Ovary (tissue), 9 donors: ENCODE results near the gene CERKL. TPM values are rescaled to one million over a fixed set of nuclear protein-coding genes. Genes with fewer than 3 reads are reported as not detected.

Experiments used
- DNase-seq, 5 donors: peaks; one replicate each; pipeline ENCODE4 v3.0.0-alpha.2; 2019 to 2020
- H3K27ac ChIP-seq, 2 donors: fragments of 200-600 bp; one replicate each; pipeline versions ENCODE4 v1.5.1 to v1.8.0; 2019 to 2022
- H3K27me3 ChIP-seq: fragments of 200-600 bp; one replicate; pipeline ENCODE4 v1.8.0; 2022
- H3K36me3 ChIP-seq: fragments of 200-600 bp; sonication (generic); one replicate; pipeline ENCODE4 v1.5.1; 2019
- H3K4me1 ChIP-seq: one replicate; pipeline ENCODE4 v1.8.1; 2013; ENCODE audit warnings: mild to moderate bottlenecking, moderate library complexity; ENCODE audit not compliant: insufficient read depth
- H3K4me3 ChIP-seq: fragments of 200-600 bp; sonication (generic); one replicate; pipeline ENCODE4 v1.5.1; 2017
- H3K9me3 ChIP-seq, 2 donors: fragments of 200-600 bp in 1 of 2; sonication (generic) in 1 of 2; one replicate each; pipeline versions ENCODE4 v1.5.1 to v1.8.1; 2013 to 2019; ENCODE audit warnings: mild to moderate bottlenecking in 1 of 2, moderate library complexity in 1 of 2
- CTCF ChIP-seq, 3 donors: fragments of 450-650 bp in 2 of 3; fragments of 200-600 bp in 1 of 3; IDR thresholded peaks; one replicate each; pipeline versions ENCODE4 v1.5.1 to v1.8.0; 2016 to 2022; ENCODE audit warnings: antibody characterized with exemption in 3 of 3, mild to moderate bottlenecking in 1 of 3
- EP300 ChIP-seq: sonication (generic); formaldehyde crosslinking; IDR thresholded peaks from one replicate; pipeline ENCODE4 v1.6.1; 2017; ENCODE audit warnings: antibody characterized with exemption
- POLR2A ChIP-seq: fragments of 450-650 bp; IDR thresholded peaks from one replicate; pipeline ENCODE4 v1.6.1; 2017; ENCODE audit warnings: antibody characterized with exemption, mild to moderate bottlenecking, moderate library complexity
- WGBS, 3 donors: extraction: QIAGEN DNeasy Blood & Tissue Kit in 1 of 3; methylation state at CpG; one replicate each; pipeline versions ENCODE4 v1.1.5 to v1.1.7; 2013 to 2017; 5-methylcytosine and 5-hydroxymethylcytosine counted together
- intact Hi-C, 4 donors: fragments of 100-400 bp; cut with DNase I; formaldehyde crosslinking; loops; one replicate each; pipeline versions ENCODE4 v1.11.0 to v1.15.1; 2022 to 2023
- polyA plus RNA-seq, 2 donors: library from polyadenylated mRNA; stranded (reverse); fragments of 200-250 nt in 1 of 2; fragments of 350-450 nt in 1 of 2; fragmentation: Illumina TruSeq in 1 of 2; extraction: RNeasy Lipid Tissue Mini Kit (QIAGEN cat#74804) in 1 of 2; gene quantifications; one replicate each; pipeline ENCODE4 v1.2.3, GENCODE V29; 2013 to 2014
- total RNA-seq, 7 donors: library from RNA; depleted of rRNA in 2 of 7; stranded (reverse); fragments of >200 nt in 2 of 7; fragmentation: NEBNext Ultra II Directional in 3 of 7; extraction: Animal tissue kit (Norgen Biotek cat#: 25700) in 3 of 7; gene quantifications; one replicate each; pipeline versions ENCODE4 v1.1.0 to v1.2.4, GENCODE V29; 2016 to 2023
- donor health status: DM: no; HTN: no; CAD: no; lungs with moderate emphysema.
- donor health status: DM: no; HTN: no; CAD: no.
- donor health status: Bipolar disorder and iron deficiency.
- donor health status: DM: yes; HTN: yes; CAD: no.
- donor health status: DM: no; HTN: no; CAD: no.
- donor health status: DM: yes; HTN: yes; CAD: no.

Gene CERKL
- total and polyA plus RNA-seq, 9 donors, result 0.11 to 6.5 (median 0.22) TPM; not detected in 2

- H3K27me3 ChIP-seq, result no peaks in the 10 kb centered on the region
- no peaks in the 10 kb centered on the region for H3K36me3 ChIP-seq
- no peaks in the 10 kb centered on the region for H3K9me3 ChIP-seq
- no peak overlapping the region for H3K27ac ChIP-seq
- 85 to 93% (median 89%) methylated on average over 2 of the region's 2 CpGs for WGBS, 3 donors
- no peak for DNase-seq
- H3K4me1 ChIP-seq, result no peaks in the 10 kb centered on the region
- H3K4me3 ChIP-seq, result no peak overlapping the region
- intact Hi-C loops, result no loop called here
- TF ChIP-seq POLR2A, result no peak
- TF ChIP-seq CTCF (IDR thresholded peaks at IDR 0.05), result no peak
- TF ChIP-seq EP300, result no peak
Measured at GRCh38 chr2:181536730-181537129, 120.2 kb downstream of the CERKL start.

- H3K9me3 ChIP-seq, result no peaks in the 10 kb centered on the region
- intact Hi-C loops, result no loop called here
- 56 to 73% (median 69%) methylated on average over 1 of the region's 1 CpG for WGBS, 3 donors
- H3K36me3 ChIP-seq, result no peaks in the 10 kb centered on the region
- no peak for DNase-seq
- H3K4me3 ChIP-seq, result no peak overlapping the region
- no peak overlapping the region for H3K27ac ChIP-seq
- no peak for TF ChIP-seq POLR2A
- no peak for TF ChIP-seq EP300
- no peak for TF ChIP-seq CTCF (IDR thresholded peaks at IDR 0.05)
- H3K27me3 ChIP-seq, result no peaks in the 10 kb centered on the region
- H3K4me1 ChIP-seq, result no peaks in the 10 kb centered on the region
Measured at GRCh38 chr2:181528441-181528840, 128.5 kb downstream of the CERKL start.

DNA sequence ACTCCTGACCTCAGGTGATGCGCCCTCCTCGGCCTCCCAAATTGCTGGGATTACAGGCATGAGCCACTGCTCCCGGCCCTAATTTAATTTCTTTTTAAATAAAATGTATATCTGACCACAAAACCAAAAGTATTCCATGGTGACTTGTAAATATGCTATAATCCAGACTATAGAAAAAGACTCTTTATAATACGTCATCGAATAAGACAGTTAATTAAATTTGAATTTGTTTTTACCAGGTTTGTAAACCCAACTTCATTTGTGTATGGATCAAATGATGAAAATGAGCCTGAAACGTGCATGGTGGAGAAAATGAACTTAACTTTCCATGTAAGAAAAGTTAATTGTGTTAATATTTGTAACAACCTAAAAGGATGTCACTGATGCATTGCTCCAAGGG is 129.8 kb downstream of the CERKL start:
- Histone ChIP-seq H3K27me3 (no peaks in the 10 kb centered on the region), H3K4me1 (no peaks in the 10 kb centered on the region), H3K9me3 (no peaks in the 10 kb centered on the region), H3K4me3 (no peak overlapping the region), H3K36me3 (no peaks in the 10 kb centered on the region), H3K27ac (no peak overlapping the region)
- intact Hi-C loops, result no loop called here
- 90 to 94% (median 92%) methylated on average over 6 of the region's 6 CpGs for WGBS, 3 donors
- DNase-seq, result no peak
- no peak for TF ChIP-seq EP300
- no peak for TF ChIP-seq POLR2A

- TF ChIP-seq CTCF (IDR thresholded peaks at IDR 0.05) (no peak), POLR2A (no peak), EP300 (no peak)
- Histone ChIP-seq H3K36me3 (no peaks in the 10 kb centered on the region), H3K9me3 (no peaks in the 10 kb centered on the region), H3K4me3 (no peak overlapping the region), H3K27me3 (no peaks in the 10 kb centered on the region), H3K27ac (no peak overlapping the region), H3K4me1 (no peaks in the 10 kb centered on the region)
- no peak for DNase-seq
- intact Hi-C loops, result no loop called here
- WGBS, 3 donors, result 75 to 84% (median 79%) methylated on average over 4 of the region's 4 CpGs
Measured at GRCh38 chr2:181526014-181526413, 130.9 kb downstream of the CERKL start.

- WGBS, 3 donors, result 88 to 94% (median 90%) methylated on average over 5 of the region's 5 CpGs
- no peak for DNase-seq
- intact Hi-C loops, result no loop called here
- H3K4me1 ChIP-seq, result no peaks in the 10 kb centered on the region
- H3K36me3 ChIP-seq, result no peaks in the 10 kb centered on the region
- H3K9me3 ChIP-seq, result no peaks in the 10 kb centered on the region
- no peak overlapping the region for H3K27ac ChIP-seq
- H3K27me3 ChIP-seq, result no peaks in the 10 kb centered on the region
- no peak overlapping the region for H3K4me3 ChIP-seq
- TF ChIP-seq CTCF (IDR thresholded peaks at IDR 0.05) (no peak), EP300 (no peak), POLR2A (no peak)
Measured at GRCh38 chr2:181523756-181524155, 133.1 kb downstream of the CERKL start.
